HepG2 (cell line): ENCODE measurements around the gene ARHGAP9. TPM values are rescaled to one million over a fixed set of nuclear protein-coding genes. Genes with fewer than 3 reads are reported as not detected.

Source experiments
- DZIP1 ChIP-seq: sonication (generic); formaldehyde crosslinking; IDR thresholded peaks from 2 replicates; pipeline ENCODE4 v1.5.0; 2020; ENCODE audit warnings: mild to moderate bottlenecking, missing genetic modification reagents
- ERF ChIP-seq: IDR thresholded peaks from 2 replicates; pipeline ENCODE4 v1.6.1; 2018; ENCODE audit warnings: missing biosample characterization, missing genetic modification reagents
- EZH2 ChIP-seq: conservative IDR thresholded peaks from 2 replicates; pipeline ENCODE4 v1.6.1; 2012; ENCODE audit warnings: mild to moderate bottlenecking, low read depth, low read length, moderate library complexity
- HMG20A ChIP-seq: IDR thresholded peaks from 2 replicates; pipeline ENCODE4 v1.6.1; 2016; ENCODE audit warnings: borderline replicate concordance
- SMAD1 ChIP-seq: sonication (generic); formaldehyde crosslinking; IDR thresholded peaks from 2 replicates; pipeline ENCODE4 v1.4.0; 2020; ENCODE audit warnings: missing genetic modification reagents, low read depth, mild to moderate bottlenecking, borderline replicate concordance
- SNAPC4 ChIP-seq: sonication (generic); formaldehyde crosslinking; IDR thresholded peaks from 2 replicates; pipeline ENCODE4 v1.4.0; 2020; ENCODE audit warnings: mild to moderate bottlenecking, missing genetic modification reagents
- TEAD3 ChIP-seq: optimal IDR thresholded peaks from 2 replicates; pipeline ENCODE3; 2016; ENCODE audit warnings: borderline replicate concordance
- TGIF2 ChIP-seq: IDR thresholded peaks from 2 replicates; pipeline ENCODE4 v1.6.1; 2016; ENCODE audit warnings: control low read depth, missing compliant biosample characterization
- TP53 ChIP-seq: sonication (generic); formaldehyde crosslinking; conservative IDR thresholded peaks from 2 replicates; pipeline ENCODE4 v1.4.0; 2020; ENCODE audit warnings: missing genetic modification reagents
- ZFP91 ChIP-seq: sonication (generic); formaldehyde crosslinking; IDR thresholded peaks from 2 replicates; pipeline ENCODE4 v1.9.0; 2022; ENCODE audit warnings: missing genetic modification reagents, mild to moderate bottlenecking, borderline replicate concordance
- ZNF30 ChIP-seq: sonication (generic); formaldehyde crosslinking; IDR thresholded peaks from 2 replicates; pipeline ENCODE4 v1.5.0; 2020; ENCODE audit warnings: mild to moderate bottlenecking, missing genetic modification reagents
- polyA plus RNA-seq, 8 experiments: library from polyadenylated mRNA; depleted of rRNA in 3 of 8; stranded (reverse) in 7 of 8; unstranded in 1 of 8; fragments of >200 nt; fragmentation: Illumina TruSeq in 4 of 8; extraction: Trizol in 4 of 8; gene quantifications; 2 replicates each; pipeline versions ENCODE4 v1.2.1 to v1.2.3, GENCODE V29; 2011 to 2016; ENCODE audit warnings: low read depth in 4 of 8, missing spikeins in 1 of 8, mixed read lengths in 1 of 8; ENCODE audit not compliant: insufficient read depth in 1 of 8
- total RNA-seq, 5 experiments: library from RNA; depleted of rRNA; stranded (reverse); fragments of >200 nt; fragmentation: Illumina TruSeq; extraction: Trizol; gene quantifications; 2 replicates each; pipeline ENCODE4 v1.2.3, GENCODE V29; 2016; ENCODE audit warnings: low read depth in 1 of 5
- TF ChIP-seq, protein P1 (sequence below): sonication (generic); formaldehyde crosslinking; IDR thresholded peaks from 2 replicates; pipeline ENCODE4 v1.5.1; 2020; ENCODE audit warnings: missing genetic modification reagents, mild to moderate bottlenecking, borderline replicate concordance
- TF ChIP-seq, protein P2 (sequence below): sonication (generic); formaldehyde crosslinking; IDR thresholded peaks from 2 replicates; pipeline ENCODE4 v1.5.1; 2020; ENCODE audit warnings: missing genetic modification reagents, mild to moderate bottlenecking, borderline replicate concordance

Gene ARHGAP9
- total and polyA plus RNA-seq, 2 of the 13 experiments (the other 11 are each of a cell fraction or from before 2014, with no cell fraction given): 0.18 to 1.2 TPM

GRCh38 chr12:57454566-57455373 lies 24.9 kb downstream of the ARHGAP9 start, which contains the start of gene INHBE (continued):
- TF ChIP-seq, protein P1, sequence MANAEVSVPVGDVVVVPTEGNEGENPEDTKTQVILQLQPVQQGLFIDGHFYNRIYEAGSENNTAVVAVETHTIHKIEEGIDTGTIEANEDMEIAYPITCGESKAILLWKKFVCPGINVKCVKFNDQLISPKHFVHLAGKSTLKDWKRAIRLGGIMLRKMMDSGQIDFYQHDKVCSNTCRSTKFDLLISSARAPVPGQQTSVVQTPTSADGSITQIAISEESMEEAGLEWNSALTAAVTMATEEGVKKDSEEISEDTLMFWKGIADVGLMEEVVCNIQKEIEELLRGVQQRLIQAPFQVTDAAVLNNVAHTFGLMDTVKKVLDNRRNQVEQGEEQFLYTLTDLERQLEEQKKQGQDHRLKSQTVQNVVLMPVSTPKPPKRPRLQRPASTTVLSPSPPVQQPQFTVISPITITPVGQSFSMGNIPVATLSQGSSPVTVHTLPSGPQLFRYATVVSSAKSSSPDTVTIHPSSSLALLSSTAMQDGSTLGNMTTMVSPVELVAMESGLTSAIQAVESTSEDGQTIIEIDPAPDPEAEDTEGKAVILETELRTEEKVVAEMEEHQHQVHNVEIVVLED (CRISPR knock-in tag): peak; percentile 47; the same call in 1 of the 2 replicates
- peak; percentile 90 for TF ChIP-seq TGIF2 (CRISPR knock-in tag)
- TF ChIP-seq TEAD3 (CRISPR knock-in tag): peak; percentile 79
- TF ChIP-seq EZH2: no peak
- TF ChIP-seq HMG20A (CRISPR knock-in tag): peak; percentile 85
- TF ChIP-seq SMAD1 (CRISPR knock-in tag): 0 out of 2 replicates have a peak, but pooled peaks have one; percentile 67
- TF ChIP-seq, protein P2, sequence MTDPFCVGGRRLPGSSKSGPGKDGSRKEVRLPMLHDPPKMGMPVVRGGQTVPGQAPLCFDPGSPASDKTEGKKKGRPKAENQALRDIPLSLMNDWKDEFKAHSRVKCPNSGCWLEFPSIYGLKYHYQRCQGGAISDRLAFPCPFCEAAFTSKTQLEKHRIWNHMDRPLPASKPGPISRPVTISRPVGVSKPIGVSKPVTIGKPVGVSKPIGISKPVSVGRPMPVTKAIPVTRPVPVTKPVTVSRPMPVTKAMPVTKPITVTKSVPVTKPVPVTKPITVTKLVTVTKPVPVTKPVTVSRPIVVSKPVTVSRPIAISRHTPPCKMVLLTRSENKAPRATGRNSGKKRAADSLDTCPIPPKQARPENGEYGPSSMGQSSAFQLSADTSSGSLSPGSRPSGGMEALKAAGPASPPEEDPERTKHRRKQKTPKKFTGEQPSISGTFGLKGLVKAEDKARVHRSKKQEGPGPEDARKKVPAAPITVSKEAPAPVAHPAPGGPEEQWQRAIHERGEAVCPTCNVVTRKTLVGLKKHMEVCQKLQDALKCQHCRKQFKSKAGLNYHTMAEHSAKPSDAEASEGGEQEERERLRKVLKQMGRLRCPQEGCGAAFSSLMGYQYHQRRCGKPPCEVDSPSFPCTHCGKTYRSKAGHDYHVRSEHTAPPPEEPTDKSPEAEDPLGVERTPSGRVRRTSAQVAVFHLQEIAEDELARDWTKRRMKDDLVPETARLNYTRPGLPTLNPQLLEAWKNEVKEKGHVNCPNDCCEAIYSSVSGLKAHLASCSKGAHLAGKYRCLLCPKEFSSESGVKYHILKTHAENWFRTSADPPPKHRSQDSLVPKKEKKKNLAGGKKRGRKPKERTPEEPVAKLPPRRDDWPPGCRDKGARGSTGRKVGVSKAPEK (CRISPR knock-in tag): no peak
- no peak for TF ChIP-seq DZIP1 (CRISPR knock-in tag)
- no peak for TF ChIP-seq SNAPC4 (CRISPR knock-in tag)
- no peak for TF ChIP-seq ZNF30 (CRISPR knock-in tag)
- no peak for TF ChIP-seq TP53 (CRISPR knock-in tag)
- TF ChIP-seq ERF: peak; percentile 72; the same call in 1 of the 2 replicates
- peak; percentile 82; the same call in 1 of the 2 replicates for TF ChIP-seq ZFP91 (CRISPR knock-in tag)
